Measurements from ENCODE around the gene GTPBP1. TPM values are rescaled to one million over a fixed set of nuclear protein-coding genes. Genes with fewer than 3 reads are reported as not detected.

The GTPBP1 gene
- total and polyA plus RNA-seq, 2 donors (not counting 3 experiments of a cell fraction or from before 2014, with no cell fraction given), result 29.8 to 50.3 TPM

DNA sequence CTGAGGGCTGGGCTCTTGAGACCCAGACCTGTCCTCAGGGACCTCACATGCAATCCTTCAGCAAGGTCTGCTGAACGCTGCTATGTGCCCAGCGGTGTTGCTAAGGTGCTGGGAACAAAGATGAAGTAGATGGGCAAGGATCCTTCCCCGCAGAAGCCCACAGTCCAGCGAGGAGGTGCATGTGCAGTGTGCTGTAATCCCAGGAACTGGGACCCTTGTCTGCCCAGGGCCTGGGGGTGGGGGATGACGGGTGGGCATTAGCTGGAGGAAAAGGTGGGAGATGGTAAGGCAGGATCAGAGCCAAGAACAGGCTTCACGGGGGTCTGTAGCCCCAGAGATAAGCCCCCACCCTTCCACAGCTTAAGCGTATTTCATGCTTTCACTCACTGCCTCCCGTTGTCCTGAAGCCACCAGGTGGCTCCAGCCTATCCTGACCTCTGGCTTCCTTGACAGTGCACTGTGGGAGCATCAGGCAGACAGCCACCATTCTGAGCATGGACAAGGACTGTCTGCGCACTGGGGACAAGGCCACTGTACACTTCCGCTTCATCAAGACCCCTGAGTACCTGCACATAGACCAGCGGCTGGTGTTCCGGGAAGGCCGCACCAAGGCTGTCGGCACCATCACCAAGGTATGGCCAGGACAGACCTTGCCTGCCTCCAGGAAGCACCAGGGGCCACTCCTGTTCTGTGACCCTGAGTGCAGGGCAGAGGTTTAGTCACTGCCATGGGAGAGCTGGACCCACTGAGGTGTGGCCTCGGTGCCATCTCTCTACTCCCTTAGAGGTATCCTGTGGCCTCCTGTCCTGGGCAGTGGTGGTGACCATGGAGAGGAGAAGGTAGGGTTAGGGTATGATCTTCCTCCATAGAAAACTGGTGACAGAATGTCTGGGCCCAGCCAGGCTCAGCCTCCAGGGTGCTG, 22.0 kb downstream of the GTPBP1 start:
- dilution Hi-C loops (cut with MboI; ENCODE audit: extremely low pct_ligation_motif_present, low sequenced_read_pairs), result no loop called here
- Histone ChIP-seq H3K4me3 (replicated peaks in 1 of 3; ENCODE audit: insufficient read depth in 1 of 3, low read depth in 1 of 3, low read length in 3 of 3) (no peak overlapping the region), H3K36me3 (ENCODE audit: control insufficient read depth in 2 of 2, extremely low read depth in 1 of 2, insufficient read depth in 2 of 2, low read length in 2 of 2) (peaks cover 16 to 61% of the 10 kb centered on the region in 2 experiments), H3K4me2 (ENCODE audit: insufficient read depth, low read length) (no peak overlapping the region), H3K79me2 (ENCODE audit: control insufficient read depth, insufficient read depth, low read length) (no peaks in the 10 kb centered on the region), H3K9me3 (replicated peaks; ENCODE audit: control insufficient read depth, insufficient read depth, low read length) (no peaks in the 10 kb centered on the region), H3K27ac (ENCODE audit: insufficient read depth, low read depth, low read length) (no peak overlapping the region), H2AFZ (ENCODE audit: low read depth, low read length) (no peak overlapping the region), H4K20me1 (replicated peaks; ENCODE audit: control insufficient read depth, extremely low read depth, insufficient read depth, low read length) (no peaks in the 10 kb centered on the region), H3K9me1 (replicated peaks; ENCODE audit: control insufficient read depth, extremely low read depth, insufficient read depth, low read length) (no peaks in the 10 kb centered on the region), H3K4me1 (ENCODE audit: control insufficient read depth, extremely low read depth, insufficient read depth, low read length) (no peaks in the 10 kb centered on the region), H3K27me3 (ENCODE audit: control insufficient read depth in 2 of 2, insufficient read depth in 2 of 2, low read length in 2 of 2) (no peaks in the 10 kb centered on the region), H3K9ac (replicated peaks; ENCODE audit: extremely low read depth, insufficient read depth, low read length) (no peak overlapping the region)
- CTCF ChIA-PET, result interaction anchor here (1.3 kb wide), 1 partner anchor 9 kb away, joined by 4 read pairs; no protein-coding TSS in a partner anchor
- intact Hi-C loops (cut with micrococcal nuclease), result no loop called here
- BruUV-seq (replicated peaks), result no TSS peak
- DNase-seq (ENCODE audit: low read depth, low spot score) (no peak), FAIRE-seq (no peak)
- POLR2A ChIA-PET, result interaction anchor here (0.6 kb wide), 1 partner anchor 63 kb away, joined by 5 read pairs; no protein-coding TSS in a partner anchor
- TF ChIP-seq, protein P1, sequence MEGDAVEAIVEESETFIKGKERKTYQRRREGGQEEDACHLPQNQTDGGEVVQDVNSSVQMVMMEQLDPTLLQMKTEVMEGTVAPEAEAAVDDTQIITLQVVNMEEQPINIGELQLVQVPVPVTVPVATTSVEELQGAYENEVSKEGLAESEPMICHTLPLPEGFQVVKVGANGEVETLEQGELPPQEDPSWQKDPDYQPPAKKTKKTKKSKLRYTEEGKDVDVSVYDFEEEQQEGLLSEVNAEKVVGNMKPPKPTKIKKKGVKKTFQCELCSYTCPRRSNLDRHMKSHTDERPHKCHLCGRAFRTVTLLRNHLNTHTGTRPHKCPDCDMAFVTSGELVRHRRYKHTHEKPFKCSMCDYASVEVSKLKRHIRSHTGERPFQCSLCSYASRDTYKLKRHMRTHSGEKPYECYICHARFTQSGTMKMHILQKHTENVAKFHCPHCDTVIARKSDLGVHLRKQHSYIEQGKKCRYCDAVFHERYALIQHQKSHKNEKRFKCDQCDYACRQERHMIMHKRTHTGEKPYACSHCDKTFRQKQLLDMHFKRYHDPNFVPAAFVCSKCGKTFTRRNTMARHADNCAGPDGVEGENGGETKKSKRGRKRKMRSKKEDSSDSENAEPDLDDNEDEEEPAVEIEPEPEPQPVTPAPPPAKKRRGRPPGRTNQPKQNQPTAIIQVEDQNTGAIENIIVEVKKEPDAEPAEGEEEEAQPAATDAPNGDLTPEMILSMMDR (IDR thresholded peaks at IDR 0.05; ENCODE audit: extremely low read depth in 1 of 2, insufficient read depth in 1 of 2, low read depth in 1 of 2, low read length in 2 of 2), result no peak
- TF ChIP-seq EZH2 (IDR thresholded peaks at IDR 0.05; ENCODE audit: borderline replicate concordance, low read depth, low read length, severe bottlenecking), result no peak
- no peak for TF ChIP-seq FOS (IDR thresholded peaks at IDR 0.05; ENCODE audit: borderline replicate concordance, insufficient read depth, low read length)
- no peak for TF ChIP-seq POLR2AphosphoS5 (IDR thresholded peaks at IDR 0.05; ENCODE audit: insufficient read depth, low read depth, low read length)
- TF ChIP-seq, protein P2, sequence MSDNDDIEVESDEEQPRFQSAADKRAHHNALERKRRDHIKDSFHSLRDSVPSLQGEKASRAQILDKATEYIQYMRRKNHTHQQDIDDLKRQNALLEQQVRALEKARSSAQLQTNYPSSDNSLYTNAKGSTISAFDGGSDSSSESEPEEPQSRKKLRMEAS (IDR thresholded peaks at IDR 0.05; ENCODE audit: insufficient read depth, insufficient read length), result no peak
